GM23248 (cell line): ENCODE results near the gene SMG7.

ENCODE experiments used
- EZH2 ChIP-seq: fragments of 200-600 bp; sonication (generic); IDR thresholded peaks from 2 replicates; pipeline ENCODE4 v1.6.1; 2018; ENCODE audit warnings: antibody characterized with exemption, mild to moderate bottlenecking; ENCODE audit not compliant: insufficient read depth, poor library complexity, severe bottlenecking
- EZH2phosphoT487 ChIP-seq: fragments of 200-600 bp; sonication (generic); IDR thresholded peaks from 2 replicates; pipeline ENCODE4 v1.6.1; 2018; ENCODE audit warnings: antibody characterized with exemption, moderate library complexity, mild to moderate bottlenecking, low read depth; ENCODE audit not compliant: insufficient read depth

GRCh38 chr1:183449223-183449770, 23.0 kb upstream of the SMG7 start:
- TF ChIP-seq EZH2phosphoT487 (no peak), EZH2 (no peak)
